ENCODE data around the gene EFNA4. TPM values are rescaled to one million over a fixed set of nuclear protein-coding genes. Genes with fewer than 3 reads are reported as not detected.

EFNA4 gene
- total and polyA plus RNA-seq, 4 donors, result 1.8 to 4.7 (median 3.3) TPM

DNA sequence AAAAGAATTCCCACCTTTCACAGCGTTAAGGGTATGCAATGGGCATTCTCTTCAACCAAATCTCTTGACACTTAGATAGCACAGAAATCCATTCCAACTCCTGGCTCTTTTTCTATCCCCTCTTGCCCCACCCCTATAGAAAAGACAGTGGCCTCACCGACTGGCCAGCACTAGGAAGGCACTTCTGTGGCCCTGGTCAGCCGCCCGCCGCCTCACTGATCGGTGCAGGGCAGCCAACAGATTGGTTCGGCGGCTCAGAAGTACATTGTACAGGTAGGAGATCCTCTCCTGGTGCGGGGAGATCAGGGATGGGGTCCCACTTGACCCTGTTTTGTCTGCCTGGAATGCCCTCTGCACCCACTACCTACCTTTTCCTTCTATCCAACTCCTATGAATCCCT is 39.2 kb upstream of the EFNA4 start:
- H3K36me3 ChIP-seq (ENCODE audit: control insufficient read depth in 4 of 4, insufficient read depth in 3 of 4, low read depth in 1 of 4, low read length in 3 of 4), result no peaks in the 10 kb centered on the region
- TF ChIP-seq YY1 (IDR thresholded peaks at IDR 0.05), result no peak
- TF ChIP-seq SP1 (IDR thresholded peaks at IDR 0.05), result no peak
- no peak for TF ChIP-seq EGR1 (IDR thresholded peaks at IDR 0.05; ENCODE audit: low read depth in 2 of 2)
- TF ChIP-seq NR2F2 (IDR thresholded peaks at IDR 0.05), result no peak
- TF ChIP-seq JUND (IDR thresholded peaks at IDR 0.05), result no peak
- TF ChIP-seq FOXA1 (IDR thresholded peaks at IDR 0.05), result no peak
- no peak for TF ChIP-seq TAF1 (conservative IDR thresholded peaks at IDR 0.05)
- TF ChIP-seq, protein P1, sequence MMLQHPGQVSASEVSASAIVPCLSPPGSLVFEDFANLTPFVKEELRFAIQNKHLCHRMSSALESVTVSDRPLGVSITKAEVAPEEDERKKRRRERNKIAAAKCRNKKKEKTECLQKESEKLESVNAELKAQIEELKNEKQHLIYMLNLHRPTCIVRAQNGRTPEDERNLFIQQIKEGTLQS (IDR thresholded peaks at IDR 0.05), result no peak
- TF ChIP-seq FOXA2 (IDR thresholded peaks at IDR 0.05), result no peak
- no peak for TF ChIP-seq HNF4G (IDR thresholded peaks at IDR 0.05)
- peaks cover 0 to 19% (median 11%) of the 10 kb centered on the region in 4 donors for H3K4me1 ChIP-seq (ENCODE audit: control insufficient read depth in 4 of 4, insufficient read depth in 4 of 4, low read length in 3 of 4)
- no peak overlapping the region for H3K9ac ChIP-seq (ENCODE audit: low read depth in 1 of 2, low read length in 2 of 2)
- H3K4me3 ChIP-seq (ENCODE audit: low read depth in 1 of 3, low read length in 3 of 3), result no peak overlapping the region
- DNase-seq (ENCODE audit: low spot score), result no peak
- no peaks in the 10 kb centered on the region for H3K9me3 ChIP-seq (ENCODE audit: control insufficient read depth in 4 of 4, low read length in 3 of 4)
- WGBS, result 94% methylated on average over 9 of the region's 9 CpGs
- peak overlapping the region in 1 of 2 donors; percentile 20 for H3K27ac ChIP-seq (ENCODE audit: low read depth in 1 of 2, low read length in 2 of 2)
- no peaks in the 10 kb centered on the region for H3K27me3 ChIP-seq (ENCODE audit: control insufficient read depth in 4 of 4, insufficient read depth in 4 of 4, low read length in 3 of 4)

DNA sequence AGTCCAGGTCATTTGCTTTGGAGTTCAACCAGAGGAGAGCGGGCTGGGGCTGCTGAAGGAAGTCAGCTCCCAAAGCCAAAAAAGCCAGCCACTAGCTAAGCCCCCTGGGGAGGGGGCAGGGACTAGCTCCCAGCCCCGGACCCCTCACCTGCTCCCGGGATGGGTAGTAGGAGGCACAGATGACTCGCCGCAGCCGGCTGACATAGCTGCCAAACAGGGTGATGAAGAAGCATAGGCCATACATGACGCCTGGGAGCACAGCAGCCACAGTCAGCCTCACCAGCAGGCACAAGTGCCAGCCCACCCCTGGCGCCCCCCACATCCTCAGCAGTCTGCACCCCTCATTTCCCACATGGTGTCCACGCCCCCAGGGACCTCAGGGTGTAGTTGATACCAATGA is 37.4 kb upstream of the EFNA4 start:
- DNase-seq (ENCODE audit: low spot score), result no peak
- Histone ChIP-seq H3K9me3 (ENCODE audit: control insufficient read depth in 4 of 4, low read length in 3 of 4) (no peaks in the 10 kb centered on the region), H3K4me3 (ENCODE audit: low read depth in 1 of 3, low read length in 3 of 3) (no peak overlapping the region), H3K27ac (ENCODE audit: low read depth in 1 of 2, low read length in 2 of 2) (no peak overlapping the region), H3K9ac (ENCODE audit: low read depth in 1 of 2, low read length in 2 of 2) (no peak overlapping the region), H3K36me3 (ENCODE audit: control insufficient read depth in 4 of 4, insufficient read depth in 3 of 4, low read depth in 1 of 4, low read length in 3 of 4) (no peaks in the 10 kb centered on the region), H3K4me1 (ENCODE audit: control insufficient read depth in 4 of 4, insufficient read depth in 4 of 4, low read length in 3 of 4) (peaks cover 0 to 19% (median 11%) of the 10 kb centered on the region in 4 donors), H3K27me3 (ENCODE audit: control insufficient read depth in 4 of 4, insufficient read depth in 4 of 4, low read length in 3 of 4) (no peaks in the 10 kb centered on the region)
- TF ChIP-seq, protein P2, sequence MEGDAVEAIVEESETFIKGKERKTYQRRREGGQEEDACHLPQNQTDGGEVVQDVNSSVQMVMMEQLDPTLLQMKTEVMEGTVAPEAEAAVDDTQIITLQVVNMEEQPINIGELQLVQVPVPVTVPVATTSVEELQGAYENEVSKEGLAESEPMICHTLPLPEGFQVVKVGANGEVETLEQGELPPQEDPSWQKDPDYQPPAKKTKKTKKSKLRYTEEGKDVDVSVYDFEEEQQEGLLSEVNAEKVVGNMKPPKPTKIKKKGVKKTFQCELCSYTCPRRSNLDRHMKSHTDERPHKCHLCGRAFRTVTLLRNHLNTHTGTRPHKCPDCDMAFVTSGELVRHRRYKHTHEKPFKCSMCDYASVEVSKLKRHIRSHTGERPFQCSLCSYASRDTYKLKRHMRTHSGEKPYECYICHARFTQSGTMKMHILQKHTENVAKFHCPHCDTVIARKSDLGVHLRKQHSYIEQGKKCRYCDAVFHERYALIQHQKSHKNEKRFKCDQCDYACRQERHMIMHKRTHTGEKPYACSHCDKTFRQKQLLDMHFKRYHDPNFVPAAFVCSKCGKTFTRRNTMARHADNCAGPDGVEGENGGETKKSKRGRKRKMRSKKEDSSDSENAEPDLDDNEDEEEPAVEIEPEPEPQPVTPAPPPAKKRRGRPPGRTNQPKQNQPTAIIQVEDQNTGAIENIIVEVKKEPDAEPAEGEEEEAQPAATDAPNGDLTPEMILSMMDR (IDR thresholded peaks at IDR 0.05; ENCODE audit: low read depth, low read length, missing input control), result no peak
- no peak for TF ChIP-seq RXRA (IDR thresholded peaks at IDR 0.05)
- TF ChIP-seq, protein P3, sequence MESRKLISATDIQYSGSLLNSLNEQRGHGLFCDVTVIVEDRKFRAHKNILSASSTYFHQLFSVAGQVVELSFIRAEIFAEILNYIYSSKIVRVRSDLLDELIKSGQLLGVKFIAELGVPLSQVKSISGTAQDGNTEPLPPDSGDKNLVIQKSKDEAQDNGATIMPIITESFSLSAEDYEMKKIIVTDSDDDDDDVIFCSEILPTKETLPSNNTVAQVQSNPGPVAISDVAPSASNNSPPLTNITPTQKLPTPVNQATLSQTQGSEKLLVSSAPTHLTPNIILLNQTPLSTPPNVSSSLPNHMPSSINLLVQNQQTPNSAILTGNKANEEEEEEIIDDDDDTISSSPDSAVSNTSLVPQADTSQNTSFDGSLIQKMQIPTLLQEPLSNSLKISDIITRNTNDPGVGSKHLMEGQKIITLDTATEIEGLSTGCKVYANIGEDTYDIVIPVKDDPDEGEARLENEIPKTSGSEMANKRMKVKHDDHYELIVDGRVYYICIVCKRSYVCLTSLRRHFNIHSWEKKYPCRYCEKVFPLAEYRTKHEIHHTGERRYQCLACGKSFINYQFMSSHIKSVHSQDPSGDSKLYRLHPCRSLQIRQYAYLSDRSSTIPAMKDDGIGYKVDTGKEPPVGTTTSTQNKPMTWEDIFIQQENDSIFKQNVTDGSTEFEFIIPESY (IDR thresholded peaks at IDR 0.05), result no peak
- no peak for TF ChIP-seq TAF1 (conservative IDR thresholded peaks at IDR 0.05)
- 86% methylated on average over 9 of the region's 9 CpGs for WGBS

DNA sequence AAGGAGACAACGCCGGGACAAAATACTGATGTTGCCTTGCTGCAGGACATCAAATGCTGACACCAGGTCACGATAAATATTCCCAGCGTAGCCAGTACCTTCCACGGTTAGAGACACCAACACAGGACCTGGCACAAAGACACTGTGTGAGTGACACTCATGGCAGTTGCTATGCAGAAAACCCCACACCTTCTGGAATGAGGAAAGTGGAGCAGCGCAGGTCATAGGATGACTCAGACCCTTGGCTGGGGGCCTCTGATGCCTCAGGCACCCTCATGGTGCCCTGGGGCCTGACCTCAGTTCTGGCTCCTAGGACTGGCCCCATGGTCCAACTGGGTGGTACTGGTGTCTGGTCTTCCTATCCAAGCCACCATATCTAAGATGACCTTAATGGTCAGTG is 37.0 kb upstream of the EFNA4 start:
- no peak overlapping the region for H3K4me3 ChIP-seq (ENCODE audit: low read depth in 1 of 3, low read length in 3 of 3)
- no peak overlapping the region for H3K27ac ChIP-seq (ENCODE audit: low read depth in 1 of 2, low read length in 2 of 2)
- H3K4me1 ChIP-seq (ENCODE audit: control insufficient read depth in 4 of 4, insufficient read depth in 4 of 4, low read length in 3 of 4), result peaks cover 0 to 19% (median 11%) of the 10 kb centered on the region in 4 donors
- H3K36me3 ChIP-seq (ENCODE audit: control insufficient read depth in 4 of 4, insufficient read depth in 3 of 4, low read depth in 1 of 4, low read length in 3 of 4), result no peaks in the 10 kb centered on the region
- TF ChIP-seq, protein P4, sequence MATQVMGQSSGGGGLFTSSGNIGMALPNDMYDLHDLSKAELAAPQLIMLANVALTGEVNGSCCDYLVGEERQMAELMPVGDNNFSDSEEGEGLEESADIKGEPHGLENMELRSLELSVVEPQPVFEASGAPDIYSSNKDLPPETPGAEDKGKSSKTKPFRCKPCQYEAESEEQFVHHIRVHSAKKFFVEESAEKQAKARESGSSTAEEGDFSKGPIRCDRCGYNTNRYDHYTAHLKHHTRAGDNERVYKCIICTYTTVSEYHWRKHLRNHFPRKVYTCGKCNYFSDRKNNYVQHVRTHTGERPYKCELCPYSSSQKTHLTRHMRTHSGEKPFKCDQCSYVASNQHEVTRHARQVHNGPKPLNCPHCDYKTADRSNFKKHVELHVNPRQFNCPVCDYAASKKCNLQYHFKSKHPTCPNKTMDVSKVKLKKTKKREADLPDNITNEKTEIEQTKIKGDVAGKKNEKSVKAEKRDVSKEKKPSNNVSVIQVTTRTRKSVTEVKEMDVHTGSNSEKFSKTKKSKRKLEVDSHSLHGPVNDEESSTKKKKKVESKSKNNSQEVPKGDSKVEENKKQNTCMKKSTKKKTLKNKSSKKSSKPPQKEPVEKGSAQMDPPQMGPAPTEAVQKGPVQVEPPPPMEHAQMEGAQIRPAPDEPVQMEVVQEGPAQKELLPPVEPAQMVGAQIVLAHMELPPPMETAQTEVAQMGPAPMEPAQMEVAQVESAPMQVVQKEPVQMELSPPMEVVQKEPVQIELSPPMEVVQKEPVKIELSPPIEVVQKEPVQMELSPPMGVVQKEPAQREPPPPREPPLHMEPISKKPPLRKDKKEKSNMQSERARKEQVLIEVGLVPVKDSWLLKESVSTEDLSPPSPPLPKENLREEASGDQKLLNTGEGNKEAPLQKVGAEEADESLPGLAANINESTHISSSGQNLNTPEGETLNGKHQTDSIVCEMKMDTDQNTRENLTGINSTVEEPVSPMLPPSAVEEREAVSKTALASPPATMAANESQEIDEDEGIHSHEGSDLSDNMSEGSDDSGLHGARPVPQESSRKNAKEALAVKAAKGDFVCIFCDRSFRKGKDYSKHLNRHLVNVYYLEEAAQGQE (IDR thresholded peaks at IDR 0.05), result no peak
- TF ChIP-seq, protein P2 (IDR thresholded peaks at IDR 0.05; ENCODE audit: low read depth, low read length, missing input control), result no peak
- TF ChIP-seq FOXA2 (IDR thresholded peaks at IDR 0.05), result no peak
- no peaks in the 10 kb centered on the region for H3K9me3 ChIP-seq (ENCODE audit: control insufficient read depth in 4 of 4, low read length in 3 of 4)
- H3K27me3 ChIP-seq (ENCODE audit: control insufficient read depth in 4 of 4, insufficient read depth in 4 of 4, low read length in 3 of 4), result no peaks in the 10 kb centered on the region
- no peak overlapping the region for H3K9ac ChIP-seq (ENCODE audit: low read depth in 1 of 2, low read length in 2 of 2)
- 94% methylated on average over 6 of the region's 6 CpGs for WGBS
- DNase-seq (ENCODE audit: low spot score), result no peak

Data from liver (tissue), 9 donors.